HL-60 (cell line): ENCODE results near the gene CNTN1.

Experiments used
- DNase-seq, 2 experiments: peaks; one replicate each; pipeline ENCODE4 v3.0.0-alpha.2; 2010 to 2020; ENCODE audit warnings: low read depth in 1 of 2, low spot score in 1 of 2
- H3K27ac ChIP-seq: fragments of 250-450 bp; sonication (Bioruptor Pico); replicated peaks from 2 replicates; pipeline ENCODE4 v1.5.1; 2020; ENCODE audit warnings: mild to moderate bottlenecking, moderate library complexity
- H3K27me3 ChIP-seq: fragments of 250-450 bp; sonication (Bioruptor Pico); 2 replicates; pipeline ENCODE4 v1.5.1; 2021; ENCODE audit warnings: mild to moderate bottlenecking, moderate library complexity; ENCODE audit not compliant: insufficient read depth, poor library complexity, severe bottlenecking
- H3K4me3 ChIP-seq: replicated peaks from 2 replicates; pipeline ENCODE4 v1.5.1; 2011; ENCODE audit warnings: mild to moderate bottlenecking, control low read depth, low read length; ENCODE audit not compliant: insufficient read depth
- CTCF ChIP-seq: IDR thresholded peaks from one replicate; pipeline ENCODE4 v1.5.1; 2011; ENCODE audit warnings: low read length, control low read depth, inconsistent platforms; ENCODE audit not compliant: insufficient read depth
- GABPA ChIP-seq: IDR thresholded peaks from 2 replicates; pipeline ENCODE4 v1.6.1; 2012; ENCODE audit warnings: low read depth
- POLR2AphosphoS5 ChIP-seq: IDR thresholded peaks from 2 replicates; pipeline ENCODE4 v1.6.1; 2012; ENCODE audit warnings: low read depth
- REST ChIP-seq: IDR thresholded peaks from 2 replicates; pipeline ENCODE4 v1.6.1; 2012; ENCODE audit warnings: low read depth; ENCODE audit not compliant: insufficient replicate concordance
- SPI1 ChIP-seq: IDR thresholded peaks from 2 replicates; pipeline ENCODE4 v1.6.1; 2012; ENCODE audit warnings: low read depth, mild to moderate bottlenecking, borderline replicate concordance

Gene CNTN1

GRCh38 chr12:40946612-40947194 is 254.5 kb downstream of the CNTN1 start:
- peak in 1 of 2 experiments; percentile 1 for DNase-seq
- no peak overlapping the region for H3K27ac ChIP-seq
- no peak overlapping the region for H3K4me3 ChIP-seq
- TF ChIP-seq CTCF (no peak), POLR2AphosphoS5 (no peak), GABPA (no peak), REST (no peak), SPI1 (no peak)
- peaks cover 2% of the 10 kb centered on the region for H3K27me3 ChIP-seq

GRCh38 chr12:40947797-40948196 is 255.6 kb downstream of the CNTN1 start:
- peaks cover 2% of the 10 kb centered on the region for H3K27me3 ChIP-seq
- TF ChIP-seq SPI1, result no peak
- no peak for TF ChIP-seq CTCF
- TF ChIP-seq POLR2AphosphoS5, result no peak
- H3K27ac ChIP-seq, result no peak overlapping the region
- no peak for DNase-seq
- H3K4me3 ChIP-seq, result no peak overlapping the region

GRCh38 chr12:40953076-40953475 is 260.8 kb downstream of the CNTN1 start:
- Histone ChIP-seq H3K27me3 (peaks cover 2% of the 10 kb centered on the region), H3K4me3 (no peak overlapping the region), H3K27ac (no peak overlapping the region)
- DNase-seq, result no peak
- no peak for TF ChIP-seq CTCF
- no peak for TF ChIP-seq SPI1
- TF ChIP-seq GABPA, result no peak
- no peak for TF ChIP-seq REST
- TF ChIP-seq POLR2AphosphoS5, result no peak

- H3K27ac ChIP-seq, result no peak overlapping the region
- no peaks in the 10 kb centered on the region for H3K27me3 ChIP-seq
- no peak for DNase-seq
- H3K4me3 ChIP-seq, result no peak overlapping the region
- TF ChIP-seq CTCF (no peak), SPI1 (no peak), POLR2AphosphoS5 (no peak), REST (no peak), GABPA (no peak)
Observed at GRCh38 chr12:40957417-40957816, 265.2 kb downstream of the CNTN1 start.
